ENCODE data around the gene RARRES1.

GRCh38 chr3:158739078-158739477 is 6.8 kb upstream of the RARRES1 start:
- no peak for TF ChIP-seq CTCF (conservative IDR thresholded peaks at IDR 0.05; ENCODE audit: low read depth, low read length)
- no peak for TF ChIP-seq EZH2phosphoT487 (IDR thresholded peaks at IDR 0.05; ENCODE audit: borderline replicate concordance, low read length)
- TF ChIP-seq EZH2 (IDR thresholded peaks at IDR 0.05; ENCODE audit: low read length, unreplicated experiment): no peak

All from PC-3 (cell line).